T-cell (primary cell): ENCODE measurements around the gene FOXR1. TPM values are rescaled to one million over a fixed set of nuclear protein-coding genes. Genes with fewer than 3 reads are reported as not detected.

Experiments used
- ATAC-seq, 4 experiments: fragments of 200-7000 bp in 3 of 4; fragments of 150-1000 bp in 1 of 4; cut with Tn5 transposase; replicated peaks in 1 of 4; 1 replicate in 3 of 4; 2 replicates in 1 of 4; pipeline ENCODE4 v1.10.0; 2021; ENCODE audit warnings: moderate library complexity in 3 of 4, mild to moderate bottlenecking in 2 of 4, moderate number of reproducible peaks in 1 of 4
- CTCF ChIA-PET, 2 donors: fragments of 300-600 bp; sonication (Branson Sonifier 250); formaldehyde crosslinking; loops; one replicate each; lab custom pipeline; 2022; ENCODE audit warnings: antibody characterized with exemption in 2 of 2; lab: Charles Lee
- POLR2A ChIA-PET, 2 donors: fragments of 300-600 bp; sonication (Branson Sonifier 250); formaldehyde crosslinking; loops; one replicate each; lab custom pipeline; 2022; ENCODE audit warnings: antibody characterized with exemption in 2 of 2; lab: Charles Lee
- DNase-seq, 35 experiments: peaks; one replicate each; pipeline versions ENCODE4 v3.0.0 to v3.0.0-alpha.2; 2013 to 2023
- H3K27ac ChIP-seq: one replicate; pipeline ENCODE4 v1.5.1; 2013; ENCODE audit warnings: low read length
- H3K27me3 ChIP-seq, 2 experiments: replicated peaks in 1 of 2; 1 replicate in 1 of 2; 2 replicates in 1 of 2; pipeline versions ENCODE4 v1.6.1 to v1.7.0; 2013; ENCODE audit warnings: low read length in 1 of 2, mixed read lengths in 1 of 2; ENCODE audit not compliant: control insufficient read depth in 2 of 2, insufficient read depth in 2 of 2; ENCODE audit errors: extremely low read depth in 1 of 2
- H3K36me3 ChIP-seq, 2 donors: 1 replicate in 1 of 2; 2 replicates in 1 of 2; pipeline versions ENCODE4 v1.6.1 to v1.7.0; 2013; ENCODE audit warnings: low read length in 1 of 2; ENCODE audit not compliant: control insufficient read depth in 2 of 2, insufficient read depth in 1 of 2; ENCODE audit errors: extremely low read depth in 1 of 2
- H3K4me1 ChIP-seq, 2 experiments: 1 replicate in 1 of 2; 2 replicates in 1 of 2; pipeline versions ENCODE4 v1.6.1 to v1.7.0; 2013; ENCODE audit warnings: low read length in 2 of 2, mixed read lengths in 1 of 2; ENCODE audit not compliant: insufficient read depth in 2 of 2, control insufficient read depth in 1 of 2; ENCODE audit errors: extremely low read depth in 1 of 2
- H3K4me3 ChIP-seq, 2 donors: 1 replicate in 1 of 2; 2 replicates in 1 of 2; pipeline versions ENCODE4 v1.5.1 to v1.7.0; 2013; ENCODE audit warnings: mild to moderate bottlenecking in 2 of 2, low read length in 1 of 2, moderate library complexity in 1 of 2; ENCODE audit not compliant: control insufficient read depth in 1 of 2; ENCODE audit errors: extremely low read depth in 1 of 2
- H3K9me3 ChIP-seq: 2 replicates; pipeline ENCODE4 v1.7.0; 2013
- H3K27ac Mint-ChIP-seq, 2 donors: one replicate each; pipeline ENCODE4 v1.8.0; 2020 to 2021; ENCODE audit warnings: mild to moderate bottlenecking in 2 of 2, mixed read lengths in 2 of 2
- H3K27me3 Mint-ChIP-seq, 2 donors: one replicate each; pipeline ENCODE4 v1.8.0; 2021 to 2022; ENCODE audit warnings: mixed read lengths in 2 of 2
- H3K36me3 Mint-ChIP-seq: one replicate; pipeline ENCODE4 v1.8.0; 2021; ENCODE audit warnings: mixed read lengths
- H3K4me1 Mint-ChIP-seq, 3 donors: one replicate each; pipeline ENCODE4 v1.8.0; 2020 to 2022; ENCODE audit warnings: mixed read lengths in 3 of 3, mild to moderate bottlenecking in 1 of 3
- H3K4me3 Mint-ChIP-seq, 3 donors: one replicate each; pipeline ENCODE4 v1.8.0; 2020 to 2022; ENCODE audit warnings: mild to moderate bottlenecking in 3 of 3, mixed read lengths in 3 of 3, moderate library complexity in 3 of 3
- H3K9me3 Mint-ChIP-seq, 3 donors: one replicate each; pipeline ENCODE4 v1.8.0; 2020 to 2022; ENCODE audit warnings: mixed read lengths in 3 of 3
- WGBS: methylation state at CpG from one replicate; pipeline ENCODE4 v1.1.5; 2013; ENCODE audit warnings: missing lambda C conversion rate; ENCODE audit not compliant: insufficient coverage; 5-methylcytosine and 5-hydroxymethylcytosine counted together
- total RNA-seq, 35 experiments: library from RNA in 6 of 35; stranded (reverse) in 6 of 35; fragments of 120-200 nt in 1 of 35; gene quantifications; one replicate each; pipeline versions ENCODE4 v1.2.1 to v1.2.4 and lab custom pipeline; 2013 to 2026

FOXR1 gene
- not detected for total RNA-seq
- not detected for total RNA-seq (2013)
- total RNA-seq (lab: John Stamatoyannopoulos, UW): 0 to 0.25 (median 0) reads per million in 29 experiments

- no peak for ATAC-seq
Measured at GRCh38 chr11:118971646-118972045, at the start of gene FOXR1. Gene FOXR1 (plus strand): TSS chr11:118971761. CDS start chr11:118971932, 171 bp downstream.

DNA sequence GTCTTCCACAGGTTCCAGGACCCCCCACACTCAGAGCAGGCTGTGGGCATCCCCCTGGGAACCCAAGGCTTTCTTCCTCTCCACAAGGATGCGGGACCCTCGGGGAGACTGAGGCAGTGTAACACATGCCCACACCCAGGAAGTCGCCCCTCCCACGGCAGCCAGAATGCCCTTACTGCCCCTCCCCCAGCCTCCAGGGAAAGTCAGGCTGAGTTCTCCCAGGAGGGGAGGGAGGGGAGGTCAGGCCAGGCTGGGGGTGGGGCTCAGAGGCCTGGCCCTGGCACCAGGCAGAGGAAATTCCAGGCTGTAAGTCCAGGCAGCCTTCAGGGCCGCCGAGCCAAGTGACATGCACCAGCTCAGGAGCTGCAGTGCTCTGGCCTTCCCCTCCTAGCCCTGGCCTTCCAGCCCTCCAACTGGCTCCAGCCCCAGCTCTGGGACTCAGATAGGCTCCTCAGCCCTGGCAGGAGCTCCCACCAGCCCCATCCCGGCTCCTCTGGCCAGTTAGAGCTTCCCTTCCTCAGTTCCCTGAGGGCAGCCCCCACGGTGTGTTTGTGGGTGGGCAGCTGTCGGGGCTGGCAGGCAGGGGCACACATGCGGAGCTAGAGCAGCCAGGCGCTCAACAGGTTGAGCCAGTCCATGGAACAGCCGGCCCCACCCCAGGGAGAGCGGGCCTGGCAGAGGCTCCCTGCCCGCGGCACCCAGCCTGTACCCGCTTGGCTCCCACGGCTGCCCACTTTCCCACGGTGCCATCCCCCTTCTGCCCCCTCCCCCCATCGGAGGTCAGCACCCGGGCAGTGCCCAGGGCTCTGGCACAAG is 49.4 kb upstream of the FOXR1 start:
- peaks cover 35% of the 10 kb centered on the region for H3K36me3 Mint-ChIP-seq
- no peaks in the 10 kb centered on the region for H3K27me3 Mint-ChIP-seq
- H3K4me3 Mint-ChIP-seq: peak overlapping the region; percentile 93 to 96 (median 96)
- Histone ChIP-seq H3K36me3 (peaks cover 0 to 21% of the 10 kb centered on the region in 2 donors), H3K4me1 (peaks cover 35 to 80% of the 10 kb centered on the region in 2 experiments), H3K27me3 (no peaks in the 10 kb centered on the region), H3K4me3 (peak overlapping the region; percentile 99), H3K9me3 (no peaks in the 10 kb centered on the region), H3K27ac (peak overlapping the region; percentile 95)
- peak overlapping the region; percentile 96 for H3K27ac Mint-ChIP-seq
- no peaks in the 10 kb centered on the region for H3K9me3 Mint-ChIP-seq
- POLR2A ChIA-PET: interaction anchor here (0.6 to 1.5 kb wide), 4 partner anchors 8 to 88 kb away, joined by 4 to 11 read pairs (median 4); no protein-coding TSS in a partner anchor
- DNase-seq: peak in 2 of 35 experiments; percentile 9 to 25
- ATAC-seq: no peak
- CTCF ChIA-PET: interaction anchor here (0.6 to 2.4 kb wide), 6 partner anchors 9 to 134 kb away, joined by 3 to 14 read pairs (median 6); partner anchors contain the start of gene DDX6 (in 1 of the 2)
- H3K4me1 Mint-ChIP-seq: peaks cover 51 to 67% (median 63%) of the 10 kb centered on the region in 3 donors
- WGBS: 23% methylated on average over 7 of the region's 20 CpGs

More at GRCh38 chr11:118971646-118972045, at the start of gene FOXR1:
- 48% methylated on average over 24 of the region's 33 CpGs for WGBS
- Histone ChIP-seq H3K4me3 (no peak within 1 kb of the TSS), H3K27me3 (peaks cover 0 to 22% of the 10 kb centered on the region in 2 experiments), H3K9me3 (no peaks in the 10 kb centered on the region), H3K36me3 (no peaks in the 10 kb centered on the region), H3K4me1 (no peaks in the 10 kb centered on the region), H3K27ac (no peak within 1 kb of the TSS)
- Mint-ChIP-seq H3K4me1 (no peaks in the 10 kb centered on the region), H3K27ac (no peak within 1 kb of the TSS), H3K36me3 (no peaks in the 10 kb centered on the region), H3K9me3 (no peaks in the 10 kb centered on the region), H3K4me3 (no peak within 1 kb of the TSS), H3K27me3 (peaks cover 15 to 21% of the 10 kb centered on the region in 2 donors)
- ChIA-PET CTCF (no interaction called here), POLR2A (interaction anchor here in 1 of 2 donors (0.6 kb wide), 2 partner anchors 157 to 190 kb away, joined by 3 to 8 read pairs; no protein-coding TSS in a partner anchor)
- DNase-seq: no peak

DNA sequence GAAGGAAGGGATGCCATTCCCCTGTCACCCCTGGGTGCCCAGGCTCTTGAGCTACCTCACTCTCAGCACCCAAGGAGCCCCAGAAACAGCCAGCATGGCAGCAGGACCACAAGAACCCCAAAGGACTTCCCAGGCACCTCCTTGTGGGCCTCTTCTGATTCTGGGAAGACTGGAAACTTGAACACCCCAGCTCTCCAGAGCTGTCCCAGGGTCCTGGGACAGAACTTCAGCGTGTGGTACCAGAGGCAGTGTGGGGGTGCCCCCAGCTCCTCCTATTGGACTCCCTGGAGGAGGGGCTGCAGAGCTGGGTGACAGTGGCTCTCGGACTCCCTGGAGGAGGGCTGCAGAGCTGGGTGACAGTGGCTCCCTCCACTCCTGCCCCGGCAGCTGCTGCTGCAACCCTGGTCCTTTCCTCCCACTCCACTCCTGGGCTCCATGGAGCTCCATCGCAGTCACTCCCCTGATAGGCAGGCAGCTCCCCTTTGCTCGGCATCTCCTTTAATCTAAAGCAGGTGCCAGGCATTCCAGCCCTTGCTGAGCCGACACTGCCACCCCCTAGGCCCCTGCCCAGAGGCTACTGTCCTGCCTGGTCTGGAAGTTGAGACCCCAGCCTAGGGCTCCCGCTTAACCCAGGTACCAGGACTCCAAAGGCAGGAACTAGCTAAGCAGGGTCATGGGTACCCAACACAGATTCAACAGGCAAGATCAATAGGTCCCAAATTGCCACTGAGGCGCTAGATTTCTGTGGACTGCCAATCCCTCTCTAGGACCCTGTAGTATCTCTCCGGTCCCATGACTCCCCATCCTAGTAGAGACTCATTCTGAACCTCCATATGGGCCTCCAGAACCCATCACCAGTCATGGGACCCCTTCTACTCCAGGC is 48.6 kb upstream of the FOXR1 start:
- 17% methylated on average over 8 of the region's 9 CpGs for WGBS
- Histone ChIP-seq H3K27ac (peak overlapping the region; percentile 95), H3K27me3 (no peaks in the 10 kb centered on the region), H3K36me3 (peaks cover 0 to 15% of the 10 kb centered on the region in 2 donors), H3K9me3 (no peaks in the 10 kb centered on the region), H3K4me1 (peaks cover 37 to 80% of the 10 kb centered on the region in 2 experiments), H3K4me3 (peak overlapping the region; percentile 99)
- peak in 1 of 35 experiments; percentile 7 for DNase-seq
- Mint-ChIP-seq H3K27me3 (no peaks in the 10 kb centered on the region), H3K9me3 (no peaks in the 10 kb centered on the region), H3K27ac (peak overlapping the region; percentile 93 to 95), H3K4me1 (peaks cover 51 to 67% (median 63%) of the 10 kb centered on the region in 3 donors), H3K4me3 (peak overlapping the region; percentile 93 to 96 (median 96)), H3K36me3 (peaks cover 30% of the 10 kb centered on the region)
- POLR2A ChIA-PET: interaction anchor here (0.6 to 1.5 kb wide), 6 partner anchors 9 to 89 kb away, joined by 4 to 11 read pairs (median 4); no protein-coding TSS in a partner anchor
- CTCF ChIA-PET: interaction anchor here (0.6 to 2.4 kb wide), 7 partner anchors 8 to 135 kb away, joined by 3 to 14 read pairs (median 6); partner anchors contain the start of gene DDX6 (in 1 of the 2)
- no peak for ATAC-seq

DNA sequence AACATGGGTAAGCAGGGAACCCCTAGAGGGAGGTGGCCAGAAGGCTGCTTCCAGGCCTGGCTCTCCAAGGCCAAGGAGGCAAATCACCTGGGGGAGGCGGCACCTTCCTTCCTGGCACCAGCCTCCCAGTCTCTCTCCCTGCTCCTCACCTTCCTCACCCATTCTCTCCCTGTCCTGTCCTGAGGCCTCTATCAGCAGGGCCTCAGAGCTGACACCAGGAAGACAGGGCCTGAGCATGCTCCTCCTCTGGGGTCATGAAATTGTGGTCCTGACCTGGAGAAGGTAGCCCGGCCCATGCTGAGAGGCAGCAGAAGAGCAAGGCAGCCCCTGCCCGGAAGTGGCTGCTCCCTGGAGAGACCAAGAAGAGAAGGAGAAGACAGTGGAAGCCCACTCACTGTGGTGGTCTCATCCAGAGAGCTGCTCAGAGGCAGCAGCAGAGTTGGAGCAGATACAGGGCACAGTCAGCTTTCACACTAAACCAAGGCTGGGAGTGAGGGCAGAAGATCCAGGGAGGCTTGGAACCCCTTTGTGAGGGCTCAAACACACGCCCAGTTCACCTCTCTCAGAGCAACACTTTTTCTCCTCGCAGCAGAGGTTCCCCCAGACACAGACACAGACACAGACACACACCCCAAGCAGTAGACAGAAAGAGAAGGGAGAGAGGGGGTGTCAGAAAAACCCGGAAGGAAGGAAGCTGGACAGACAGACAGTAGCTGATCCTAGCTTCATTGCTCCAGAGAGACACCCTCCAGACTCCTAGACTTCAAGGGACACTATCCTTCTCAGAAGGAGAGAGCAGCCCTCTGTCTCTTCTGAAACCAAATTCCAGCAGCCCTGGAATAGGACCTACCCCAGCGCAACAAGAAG is 47.6 kb upstream of the FOXR1 start:
- Histone ChIP-seq H3K4me3 (peak overlapping the region; percentile 99), H3K4me1 (peaks cover 29 to 80% of the 10 kb centered on the region in 2 experiments), H3K36me3 (peaks cover 0 to 12% of the 10 kb centered on the region in 2 donors), H3K27me3 (no peaks in the 10 kb centered on the region), H3K27ac (peak overlapping the region; percentile 95), H3K9me3 (no peaks in the 10 kb centered on the region)
- Mint-ChIP-seq H3K4me3 (peak overlapping the region; percentile 93 to 96 (median 96)), H3K4me1 (peaks cover 49 to 60% (median 59%) of the 10 kb centered on the region in 3 donors), H3K9me3 (no peaks in the 10 kb centered on the region), H3K27ac (peak overlapping the region; percentile 93 to 95), H3K27me3 (no peaks in the 10 kb centered on the region), H3K36me3 (peaks cover 28% of the 10 kb centered on the region)
- POLR2A ChIA-PET: interaction anchor here (0.5 to 1.4 kb wide), 11 partner anchors 10 to 224 kb away, joined by 3 to 12 read pairs (median 5); no protein-coding TSS in a partner anchor
- CTCF ChIA-PET: interaction anchor here (0.6 to 2.4 kb wide), 7 partner anchors 11 to 230 kb away, joined by 3 to 8 read pairs (median 3); partner anchors contain the start of gene DDX6 (in 1 of the 2)
- DNase-seq: peak in 4 of 35 experiments; percentile 36 to 66 (median 43)
- ATAC-seq: peak in 3 of 4 experiments; percentile 2 to 6 (median 3)
- 8% methylated on average over 2 of the region's 7 CpGs for WGBS
